ENCODE results near the gene MYH7.
"Not testable (repeated sequence)": the region's sequence is repeated elsewhere in the genome, so short reads cannot be mapped to it uniquely, and the experiment has no call there.

The MYH7 gene

DNA sequence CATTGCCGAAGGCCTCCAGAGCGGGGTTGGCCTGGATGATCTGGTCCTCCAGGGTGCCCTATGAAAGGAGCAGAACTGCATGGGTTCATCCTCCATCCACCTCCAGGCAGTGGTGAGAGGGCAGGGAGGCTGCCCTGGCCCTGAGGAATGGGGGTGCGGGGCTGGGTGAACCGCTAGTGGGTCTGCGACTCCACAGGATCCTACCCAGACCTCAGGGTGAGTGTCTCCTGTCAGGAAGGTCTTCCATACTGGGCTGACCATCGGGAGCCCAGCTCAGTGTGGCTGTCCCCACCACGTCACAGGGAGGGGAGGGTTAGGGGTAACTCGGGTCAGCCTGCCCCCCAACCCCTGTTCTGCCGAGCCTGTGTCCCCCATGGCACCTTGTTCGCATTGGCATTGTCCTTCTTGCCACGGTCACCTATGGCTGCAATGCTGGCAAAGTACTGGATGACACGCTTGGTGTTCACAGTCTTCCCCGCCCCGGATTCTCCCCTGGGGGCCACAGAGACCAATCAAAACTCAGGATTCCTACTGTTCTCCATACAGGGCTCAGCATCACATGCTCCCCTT lies 31.0 kb downstream of the MYH7 start:
- TF ChIP-seq ZFX (IDR thresholded peaks at IDR 0.05; ENCODE audit: borderline replicate concordance): no peak
- no peak for TF ChIP-seq CTCF (IDR thresholded peaks at IDR 0.05)
- no peak overlapping the region for H3K27ac ChIP-seq

DNA sequence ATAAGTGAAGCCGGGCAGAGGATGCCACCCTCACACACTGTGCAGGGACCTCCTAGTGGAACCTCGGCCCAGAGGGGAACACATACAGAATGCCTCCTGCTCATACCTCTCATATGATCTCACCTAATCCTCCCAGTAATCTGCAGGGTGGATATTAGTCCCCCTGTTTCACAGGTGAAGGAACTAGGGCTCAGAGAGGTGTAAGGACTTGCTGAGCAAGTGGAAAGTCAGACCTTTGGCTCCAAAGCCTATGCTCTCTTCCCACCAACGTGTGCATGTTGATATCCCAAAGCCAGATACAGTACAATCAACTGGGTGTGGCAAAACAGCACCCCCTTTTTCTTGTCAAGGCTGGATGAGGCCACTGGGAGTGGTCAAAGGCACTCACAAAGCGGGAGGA lies 31.6 kb downstream of the MYH7 start:
- H3K27ac ChIP-seq: no peak overlapping the region
- no peak for TF ChIP-seq ZFX (IDR thresholded peaks at IDR 0.05; ENCODE audit: borderline replicate concordance)
- no peak for TF ChIP-seq CTCF (IDR thresholded peaks at IDR 0.05)

- TF ChIP-seq CTCF (IDR thresholded peaks at IDR 0.05): no peak
- H3K27ac ChIP-seq: no peak overlapping the region
Measured at GRCh38 chr14:23403139-23403438, 32.4 kb downstream of the MYH7 start.

GRCh38 chr14:23402296-23403138 lies 32.9 kb downstream of the MYH7 start:
- no peak overlapping the region for H3K27ac ChIP-seq
- no peak for TF ChIP-seq CTCF (IDR thresholded peaks at IDR 0.05)
- no peak for TF ChIP-seq ZFX (IDR thresholded peaks at IDR 0.05; ENCODE audit: borderline replicate concordance)

DNA sequence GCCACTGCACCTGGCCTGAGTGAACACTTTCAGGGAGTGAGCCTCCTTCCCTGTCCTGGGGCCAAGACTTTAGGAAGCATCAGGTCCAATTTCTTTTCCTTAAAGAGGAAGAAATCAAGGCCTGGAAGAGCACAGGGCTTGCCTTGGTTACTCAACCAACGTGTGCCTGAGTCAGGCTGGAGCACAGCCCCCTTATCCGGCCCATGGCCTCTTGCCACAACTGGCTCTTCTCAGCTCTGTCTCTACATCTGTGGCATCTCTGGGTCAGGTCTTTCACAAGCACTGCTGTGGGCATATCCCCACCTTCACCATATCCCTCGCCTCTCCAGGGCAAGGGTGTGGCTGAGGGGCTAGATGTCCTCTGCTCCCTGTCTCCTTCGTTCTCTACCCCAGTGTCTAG lies 34.2 kb downstream of the MYH7 start:
- H3K27ac ChIP-seq: no peak overlapping the region
- TF ChIP-seq CTCF (IDR thresholded peaks at IDR 0.05): no peak
- TF ChIP-seq ZFX (IDR thresholded peaks at IDR 0.05; ENCODE audit: borderline replicate concordance): no peak

DNA sequence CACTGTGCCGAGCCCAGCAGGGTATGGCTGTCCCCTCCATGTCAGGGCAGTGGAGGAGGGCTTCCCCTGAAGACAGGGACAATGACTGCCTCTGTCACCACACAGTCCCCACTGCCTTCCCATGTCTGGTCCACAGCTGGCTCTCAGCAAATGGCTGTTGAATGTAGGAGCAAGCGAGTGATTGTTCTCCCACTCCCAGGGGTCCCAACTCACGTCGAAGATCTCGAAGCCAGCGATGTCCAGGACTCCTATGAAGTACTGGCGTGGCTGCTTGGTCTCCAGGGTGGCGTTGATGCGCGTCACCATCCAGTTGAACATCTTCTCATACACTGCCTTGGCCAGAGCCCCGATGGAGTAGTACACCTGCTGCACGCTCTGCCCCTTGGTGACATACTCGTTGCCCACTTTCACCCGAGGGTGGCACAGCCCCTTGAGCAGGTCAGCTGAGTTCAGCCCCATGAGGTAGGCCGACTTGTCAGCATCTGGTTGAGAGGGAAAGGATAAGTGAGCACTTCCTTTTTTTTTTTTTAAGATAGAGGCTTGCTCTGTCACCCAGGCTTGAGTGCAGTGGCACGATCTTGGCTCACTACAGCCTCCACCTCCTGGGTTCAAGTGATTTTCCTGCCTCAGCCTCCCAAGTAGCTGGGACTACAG lies 34.8 kb downstream of the MYH7 start:
- not testable (repeated sequence) for H3K27ac ChIP-seq

- H3K27ac ChIP-seq: no peak overlapping the region
- TF ChIP-seq CTCF (IDR thresholded peaks at IDR 0.05): no peak
- no peak for TF ChIP-seq ZFX (IDR thresholded peaks at IDR 0.05; ENCODE audit: borderline replicate concordance)
Measured at GRCh38 chr14:23399591-23399990, 35.9 kb downstream of the MYH7 start.
